HG03108 (cell line): ENCODE data around the gene MYO15A.

Source experiments
- ATAC-seq: cut with Tn5 transposase; IDR thresholded peaks from one replicate; pipeline ENCODE4 v1.9.1; 2021; ENCODE audit warnings: moderate library complexity; ENCODE audit not compliant: unreplicated experiment

Gene MYO15A

GRCh38 chr17:18108401-18109312 is at the start of gene MYO15A:
Gene MYO15A, plus strand, starts transcription at chr17:18108756. Its CDS starts 10,045 bp downstream, at chr17:18118801.
- ATAC-seq: no peak

DNA sequence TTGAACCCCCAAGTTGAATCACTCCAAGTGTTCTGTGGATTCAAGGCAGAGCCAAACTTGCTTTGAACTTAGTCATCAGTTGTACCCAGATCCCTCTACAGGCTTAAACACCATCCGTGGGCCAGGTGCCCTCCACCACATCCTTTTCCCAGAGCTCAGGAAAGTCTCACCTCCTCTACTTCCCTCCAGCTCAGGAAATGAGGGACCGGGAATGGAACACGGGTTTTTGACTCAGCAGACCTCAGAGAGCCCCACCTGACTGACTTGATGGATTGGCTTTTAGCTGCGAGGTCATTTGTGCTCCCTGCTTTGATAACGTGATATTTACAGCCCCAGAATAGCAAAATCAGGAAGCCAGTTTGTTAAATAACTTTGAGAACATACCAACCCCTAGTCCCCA is 49.3 kb upstream of the MYO15A start:
- ATAC-seq: no peak

- ATAC-seq: no peak
Observed at GRCh38 chr17:18064053-18064452, 44.5 kb upstream of the MYO15A start.

DNA sequence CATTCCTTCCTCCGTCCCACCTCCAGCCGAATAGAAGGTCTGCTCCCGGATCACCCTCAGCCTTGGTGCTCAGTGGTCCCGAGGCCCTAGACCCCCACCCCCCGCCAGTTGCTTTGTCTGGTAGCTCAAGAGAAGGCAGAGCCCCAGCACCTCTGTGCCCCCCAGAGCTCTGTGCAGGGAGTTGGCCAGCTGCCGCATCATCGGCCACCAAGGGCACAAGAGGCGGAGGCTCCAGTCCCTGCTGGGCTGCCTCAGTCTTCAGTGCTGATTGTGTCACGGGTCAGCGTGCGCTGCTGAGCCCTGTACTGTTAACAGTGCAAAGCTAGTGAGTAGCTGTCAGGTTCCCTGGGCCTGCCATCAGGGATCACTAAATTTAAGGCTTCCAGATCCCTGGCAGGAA is 43.0 kb upstream of the MYO15A start:
- ATAC-seq: no peak

DNA sequence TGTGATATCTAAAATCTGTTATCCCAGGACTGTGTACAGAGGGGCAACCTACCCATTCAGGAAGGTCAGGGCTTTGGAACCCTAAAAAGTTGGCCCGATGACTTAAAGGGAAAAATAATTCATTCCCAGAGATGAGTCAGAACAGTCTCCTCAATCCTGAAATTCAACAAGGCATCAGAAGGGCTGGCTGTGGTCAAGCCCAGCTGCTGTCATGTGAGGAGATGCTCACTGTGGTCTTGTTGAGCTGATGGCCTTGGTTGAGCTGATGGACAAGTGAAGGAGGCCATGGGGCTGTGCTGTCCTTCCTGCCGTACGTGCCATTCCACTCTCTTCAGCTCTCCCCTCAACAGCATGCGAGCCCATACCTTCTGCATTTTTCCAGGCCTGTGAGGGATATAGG is 41.7 kb upstream of the MYO15A start:
- ATAC-seq: no peak

DNA sequence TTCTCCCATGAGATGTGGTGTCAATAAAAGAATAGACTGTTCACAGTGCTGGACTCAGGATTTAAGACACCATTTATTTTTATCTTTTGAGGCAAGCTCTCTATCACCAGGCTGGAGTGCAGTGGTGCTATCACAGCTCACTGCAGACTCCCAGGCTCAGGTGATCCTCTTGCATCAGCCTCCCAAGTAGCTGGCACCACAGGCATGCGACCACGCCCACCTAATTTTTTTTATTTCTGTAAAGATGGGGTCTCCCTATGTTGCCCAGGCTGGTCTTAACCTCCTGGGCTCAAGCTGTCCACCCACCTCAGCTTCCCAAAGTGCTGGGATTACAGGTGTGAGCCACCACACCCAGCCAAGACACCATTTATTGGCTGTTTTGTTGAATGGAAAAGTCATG is 39.5 kb upstream of the MYO15A start:
- no peak for ATAC-seq

DNA sequence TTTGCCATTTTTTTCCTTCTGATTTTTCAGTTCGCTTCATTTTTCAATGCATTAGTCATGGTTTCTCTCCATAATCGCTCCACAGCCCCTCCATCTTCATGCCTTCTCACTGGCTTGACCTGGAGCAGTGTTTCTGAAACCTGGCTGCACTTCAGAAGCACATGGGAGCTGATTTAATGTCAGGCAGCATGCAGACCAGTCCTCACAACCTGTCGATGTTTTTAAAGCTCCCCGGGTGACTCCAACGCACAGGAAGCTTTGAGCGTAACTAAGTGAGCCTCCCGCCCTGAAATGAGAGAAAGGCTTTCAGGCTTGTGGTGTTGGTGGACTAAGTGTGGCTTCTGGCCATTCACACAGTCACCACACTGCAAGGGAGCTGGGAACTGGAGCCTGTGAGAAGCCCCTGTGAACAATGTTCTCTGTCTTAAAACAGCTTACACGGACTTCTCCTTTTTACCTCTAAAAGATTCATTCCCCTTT is 37.7 kb upstream of the MYO15A start:
- ATAC-seq: no peak

DNA sequence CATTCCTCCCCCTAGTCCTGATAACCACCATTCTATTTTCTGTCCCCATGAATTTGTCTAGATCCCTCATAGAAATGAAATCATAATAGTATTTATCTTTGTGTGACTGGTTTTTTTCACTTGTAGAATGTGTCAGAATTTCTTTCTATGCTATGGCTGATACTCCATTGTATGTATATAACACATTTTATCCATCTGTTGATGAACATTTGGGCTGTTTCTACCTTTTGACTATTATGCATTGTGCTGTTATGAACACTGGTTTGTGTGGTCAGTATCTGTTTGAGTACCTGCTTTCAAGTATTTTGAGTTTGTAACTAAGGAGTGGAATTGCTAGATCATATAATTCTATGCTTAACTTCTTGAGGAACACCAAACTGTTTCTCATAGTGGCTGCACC is 36.8 kb upstream of the MYO15A start:
- no peak for ATAC-seq

DNA sequence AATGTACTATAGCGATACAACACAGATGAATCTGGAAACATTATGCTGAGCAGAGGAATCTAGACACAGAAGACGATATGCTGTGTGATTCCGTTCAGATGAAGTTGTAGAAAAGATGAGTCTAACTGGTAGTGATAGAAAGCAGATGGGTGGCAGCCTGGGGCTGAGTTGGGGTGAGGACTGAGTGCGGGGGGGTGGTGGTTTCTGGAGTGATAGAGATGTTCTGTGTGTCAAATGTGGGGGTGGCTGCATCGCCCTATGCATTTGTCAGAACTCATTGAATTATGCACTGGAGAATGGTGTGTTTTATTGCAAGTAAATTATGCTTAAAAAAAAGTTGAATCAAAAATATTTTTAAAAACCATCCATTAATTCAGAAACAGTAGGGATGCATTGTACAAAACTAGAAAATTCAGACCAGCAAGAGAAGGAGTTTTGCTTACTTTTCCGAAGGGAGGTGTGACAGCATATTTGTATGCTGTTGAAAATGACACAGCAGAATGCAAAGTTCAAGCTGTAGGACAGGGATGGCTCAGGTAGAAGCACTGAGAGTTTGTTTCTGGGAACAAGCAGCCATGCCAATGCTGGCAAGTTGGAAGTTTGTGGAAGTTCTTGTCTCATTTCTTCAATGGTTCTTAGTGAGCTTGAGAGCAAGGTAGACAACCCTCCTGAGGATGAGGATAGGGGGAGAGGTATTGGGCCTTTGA is 33.8 kb upstream of the MYO15A start:
- no peak for ATAC-seq

- no peak for ATAC-seq
Observed at GRCh38 chr17:18076936-18077335, 31.6 kb upstream of the MYO15A start.

- no peak for ATAC-seq
Observed at GRCh38 chr17:18079543-18079942, 29.0 kb upstream of the MYO15A start.

GRCh38 chr17:18084256-18084655 is 24.3 kb upstream of the MYO15A start:
- no peak for ATAC-seq

DNA sequence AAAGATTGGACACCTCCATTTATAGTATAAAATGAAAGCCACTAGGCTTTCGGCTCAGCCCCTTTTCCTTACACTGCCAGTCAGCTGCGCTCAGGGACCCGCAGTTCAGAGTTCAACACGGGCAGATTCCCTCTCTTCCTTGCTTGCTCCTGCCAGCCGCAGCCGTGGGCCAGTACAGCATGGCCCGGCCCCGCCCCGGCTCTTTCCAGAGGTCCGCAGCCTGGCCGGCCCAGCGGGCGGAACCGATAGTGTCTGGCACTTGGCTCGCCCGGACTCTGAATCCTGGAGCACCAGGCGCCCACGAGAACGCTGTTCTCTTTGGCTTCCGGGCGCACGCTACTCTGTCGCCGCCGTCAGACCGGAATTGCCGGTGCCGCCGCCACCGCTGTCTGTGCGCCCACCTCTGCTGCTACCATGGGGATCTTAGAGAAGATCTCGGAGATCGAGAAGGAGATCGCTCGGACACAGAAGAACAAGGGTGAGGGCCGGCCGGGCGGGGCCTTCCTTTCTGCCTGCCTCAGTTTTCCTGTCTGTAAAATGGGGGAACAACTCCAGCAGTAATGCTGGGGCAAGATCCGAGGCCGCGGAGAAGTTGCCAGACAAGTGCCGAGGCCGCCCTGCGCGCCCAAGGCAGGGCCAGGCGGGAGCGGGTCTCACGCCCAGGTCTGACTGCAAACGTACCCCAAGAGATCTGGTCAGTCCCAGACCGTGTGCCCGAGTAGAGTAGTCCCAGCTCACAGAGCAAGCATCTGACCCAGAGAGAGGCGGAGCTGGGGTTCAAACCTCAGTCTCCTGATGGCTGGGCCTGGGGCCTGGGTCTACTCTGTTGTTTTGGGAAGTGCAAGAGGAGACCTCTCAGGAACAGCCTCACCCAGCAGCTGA is 20.7 kb upstream of the MYO15A start, which contains the start of gene DRG2:
Gene DRG2 (plus strand): TSS at position 339 of the 882 bp plus-strand sequence. CDS start 76 bp downstream, at position 415.
- ATAC-seq: peak; percentile 88

DNA sequence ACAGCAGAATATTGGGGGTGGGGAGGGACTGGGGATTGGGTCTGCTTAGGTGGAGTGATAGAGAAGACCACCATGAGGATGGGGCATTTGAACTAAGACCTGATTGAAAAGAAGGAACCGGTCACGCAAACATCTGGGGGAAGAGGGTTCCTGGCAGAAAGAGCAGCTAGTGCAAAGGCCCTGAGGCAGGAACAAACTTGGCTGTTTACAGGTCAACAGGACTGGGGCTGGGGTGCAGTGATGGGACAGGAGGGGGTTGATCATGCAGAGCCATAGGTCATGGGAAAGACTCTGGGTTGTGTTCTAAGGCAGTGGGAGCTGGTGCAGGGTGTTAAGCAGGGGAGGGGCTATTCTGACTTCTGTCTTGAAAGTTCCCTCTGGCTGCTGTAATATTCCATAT is 18.9 kb upstream of the MYO15A start:
- ATAC-seq: no peak

DNA sequence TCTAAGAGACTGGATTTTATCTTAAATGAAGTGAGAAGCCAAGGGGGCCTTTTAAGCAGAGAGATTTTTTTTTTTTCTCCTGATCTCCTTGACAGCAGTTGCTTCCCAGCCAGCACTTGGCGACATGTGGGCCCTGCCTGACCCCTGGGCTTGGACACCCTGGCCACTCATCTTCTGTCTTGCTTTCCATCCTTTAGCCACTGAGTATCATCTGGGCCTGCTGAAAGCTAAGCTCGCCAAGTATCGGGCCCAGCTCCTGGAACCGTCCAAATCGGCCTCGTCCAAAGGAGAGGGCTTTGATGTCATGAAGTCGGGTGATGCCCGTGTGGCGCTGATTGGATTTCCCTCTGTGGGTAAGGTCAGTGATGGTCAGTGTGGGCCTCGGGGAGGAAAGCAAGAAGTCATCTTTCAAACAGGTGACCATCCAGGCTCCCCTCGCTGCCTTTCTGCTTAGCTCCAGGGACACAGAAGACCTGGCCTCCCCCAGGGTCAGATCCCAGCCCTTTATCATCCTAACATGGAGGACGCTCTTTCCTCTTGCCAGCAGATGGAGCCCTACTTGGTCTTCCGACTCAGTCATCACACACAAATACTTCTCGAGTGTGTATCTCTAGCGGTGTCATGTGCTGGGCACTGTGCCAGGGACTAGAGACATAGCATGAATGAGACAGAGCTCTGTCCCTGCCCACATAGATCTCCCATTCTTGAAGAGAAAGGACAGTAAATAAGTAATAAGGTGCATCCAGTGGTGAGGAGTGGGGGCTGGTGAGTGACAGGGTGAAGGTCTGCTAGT is 14.7 kb upstream of the MYO15A start:
- ATAC-seq: no peak

- no peak for ATAC-seq
Observed at GRCh38 chr17:18094409-18094807, 14.1 kb upstream of the MYO15A start.

DNA sequence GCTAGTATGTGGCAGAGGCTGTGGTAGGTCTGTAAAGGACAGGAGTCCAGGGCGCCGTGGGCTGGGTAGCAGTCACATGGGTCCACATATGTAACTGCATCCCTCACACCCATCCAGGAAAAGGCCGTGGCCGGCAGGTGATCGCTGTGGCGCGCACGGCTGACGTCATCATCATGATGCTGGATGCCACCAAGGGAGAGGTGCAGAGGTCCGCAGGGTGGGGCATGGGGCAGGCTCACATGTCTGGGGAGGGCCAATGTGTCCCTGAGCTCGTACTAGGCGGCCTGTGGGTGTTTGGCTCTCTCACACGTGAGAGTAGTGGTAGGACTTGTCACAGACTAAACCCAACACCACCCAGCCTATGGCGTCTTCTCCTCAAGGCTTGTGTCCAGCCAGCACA is 9.0 kb upstream of the MYO15A start:
- no peak for ATAC-seq

DNA sequence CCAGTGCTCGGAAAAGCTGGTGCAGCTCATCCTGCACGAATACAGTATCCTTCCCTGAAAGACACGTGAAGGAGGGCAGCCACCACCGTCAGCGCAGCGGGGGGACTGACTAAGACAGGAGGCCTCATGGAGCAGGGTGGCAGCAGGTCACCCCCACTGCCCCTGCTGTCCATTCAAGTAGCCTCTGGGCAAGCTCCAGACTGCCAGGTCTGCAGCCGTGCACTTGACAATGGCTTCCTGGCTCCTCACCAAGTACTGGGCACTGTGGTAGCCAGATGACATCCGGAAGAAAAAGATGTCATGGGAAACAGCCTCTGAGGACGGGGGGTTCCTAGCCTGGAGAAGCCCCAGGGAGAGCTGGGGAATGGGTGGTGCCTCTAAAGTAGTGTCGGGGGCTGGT is 7.9 kb upstream of the MYO15A start:
- ATAC-seq: no peak

DNA sequence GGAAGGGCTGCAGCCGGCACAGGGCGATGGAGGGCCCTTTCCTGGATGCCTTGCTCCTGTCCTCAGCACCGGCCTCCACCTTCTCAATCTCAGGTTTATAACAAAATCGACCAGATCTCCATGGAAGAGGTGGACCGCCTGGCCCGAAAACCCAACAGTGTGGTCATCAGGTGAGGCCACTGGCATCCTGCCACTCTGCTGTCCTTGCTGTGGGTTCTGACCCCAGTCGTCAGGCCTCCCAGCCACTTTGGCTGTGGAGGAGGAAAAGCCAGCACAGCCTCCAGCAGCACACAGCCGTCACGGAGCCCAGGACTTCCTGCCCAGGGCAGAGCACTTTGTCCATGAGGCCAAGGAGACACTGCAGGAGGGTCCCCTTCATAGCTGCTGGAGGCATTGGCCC is 6.7 kb upstream of the MYO15A start:
- no peak for ATAC-seq

DNA sequence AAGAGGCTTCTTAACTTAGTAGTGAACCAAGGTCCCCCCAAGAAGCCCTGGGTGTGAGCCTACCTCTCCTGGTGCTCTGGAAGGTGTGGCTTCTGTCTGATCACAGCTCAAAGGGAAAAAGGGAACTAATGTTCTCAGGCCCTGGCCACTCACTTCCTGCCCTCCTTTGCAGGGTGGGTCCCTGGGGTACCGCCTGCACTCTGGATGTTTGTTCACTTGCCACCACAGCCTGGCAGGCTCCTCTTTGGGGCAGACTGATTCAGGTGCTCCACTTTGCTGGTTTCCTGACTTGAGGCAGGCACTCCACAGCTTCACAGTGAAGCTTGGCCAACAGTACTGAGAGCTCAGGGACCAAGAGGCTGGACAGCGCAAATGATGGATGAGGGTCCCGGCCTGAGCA is 5.9 kb upstream of the MYO15A start:
- ATAC-seq: no peak
